ENCODE measurements around the gene MBP.

MBP gene

GRCh38 chr18:76986406-76986805 is 146.2 kb downstream of the MBP start:
- DNase-seq (ENCODE audit: low read depth) = no peak

GRCh38 chr18:76985951-76986236 is 146.7 kb downstream of the MBP start:
- DNase-seq (ENCODE audit: low read depth) = no peak

DNA sequence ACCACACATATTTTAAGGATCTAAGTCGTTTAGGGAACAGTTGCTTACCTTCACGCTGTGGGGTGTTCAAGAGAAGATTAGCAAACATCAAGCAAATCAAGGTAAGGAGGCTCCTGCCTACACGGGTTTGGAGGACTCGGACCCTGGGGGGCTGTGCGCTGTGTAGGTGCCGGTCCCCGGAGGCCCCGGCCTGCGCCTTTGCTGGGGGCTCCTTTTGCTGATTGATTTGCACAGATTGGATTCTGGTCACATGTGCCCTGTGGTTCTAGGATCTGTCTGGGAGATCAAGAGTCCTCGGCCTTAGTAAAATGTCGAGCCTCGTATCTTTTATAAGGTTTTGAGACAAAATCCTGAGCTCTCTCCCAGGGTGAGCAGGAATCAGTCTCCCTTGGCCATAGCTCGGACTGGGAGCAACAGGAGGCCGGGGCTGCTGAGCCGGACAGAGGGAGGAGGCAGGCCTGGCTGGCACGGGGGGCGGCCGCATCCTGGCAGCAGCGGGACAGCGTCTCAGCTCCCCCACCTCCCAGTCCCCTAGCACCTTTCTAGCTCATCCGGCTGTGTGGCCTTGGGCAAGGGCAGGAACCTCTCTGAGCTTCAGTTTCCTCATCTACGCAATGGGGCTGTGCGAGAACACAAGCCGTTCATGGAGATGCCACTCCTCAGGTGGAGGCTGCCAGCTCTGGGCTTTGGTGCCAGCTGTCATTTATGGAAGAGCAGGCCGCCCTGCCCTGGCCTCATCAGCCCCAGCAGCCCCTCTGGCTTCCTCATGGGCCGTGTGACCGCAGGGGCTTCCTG is 147.2 kb downstream of the MBP start:
- no peak for DNase-seq (ENCODE audit: low read depth)

DNA sequence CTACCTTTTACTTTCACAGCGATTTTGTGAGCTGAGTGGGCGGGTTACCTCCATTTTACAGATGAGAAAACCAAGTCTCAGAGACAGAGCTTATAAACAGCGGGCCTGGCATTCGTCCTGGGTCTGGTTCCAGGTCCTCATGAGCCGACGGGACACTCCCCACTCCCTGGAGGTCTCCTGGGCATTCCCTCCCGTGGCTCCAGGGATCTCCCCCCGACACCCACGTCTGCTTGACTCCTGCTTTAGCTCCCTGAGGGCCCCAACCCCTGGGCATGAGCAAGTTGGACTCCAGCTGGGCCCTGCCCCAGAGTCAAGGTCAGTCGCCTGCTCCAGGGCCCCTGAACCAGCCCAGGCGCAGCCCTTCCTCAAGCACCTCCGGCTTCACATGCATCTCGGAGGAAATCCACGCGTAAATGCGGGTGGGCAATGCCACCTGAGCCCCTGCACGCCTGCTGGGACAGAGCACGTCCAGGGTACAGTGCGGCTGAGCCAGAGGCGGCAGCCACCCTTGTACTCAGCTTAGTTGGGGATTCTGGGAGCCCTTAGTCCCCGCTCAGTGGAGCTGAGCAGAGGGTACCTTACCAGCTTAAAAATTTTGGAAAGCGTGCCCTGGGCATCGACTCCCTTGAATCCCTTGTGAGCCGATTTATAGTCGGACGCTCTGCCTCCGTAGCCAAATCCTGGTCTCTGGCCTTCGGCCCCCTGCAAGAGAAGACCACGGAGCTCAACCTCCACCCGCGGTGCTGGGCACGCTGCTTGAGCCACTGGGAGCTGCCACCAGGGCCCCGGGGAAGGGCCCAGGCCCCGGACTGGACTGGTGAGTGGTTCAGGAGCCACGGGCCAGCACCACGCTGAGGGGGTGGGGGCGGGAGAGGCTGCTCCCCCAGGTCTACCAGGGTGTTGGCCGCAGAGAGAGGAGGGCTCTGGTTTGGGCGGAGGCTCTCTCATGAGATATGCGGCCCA is 148.1 kb downstream of the MBP start:
- no peak for DNase-seq (ENCODE audit: low read depth)

GRCh38 chr18:76983613-76984051 is 149.0 kb downstream of the MBP start:
- no peak for DNase-seq (ENCODE audit: low read depth)

DNA sequence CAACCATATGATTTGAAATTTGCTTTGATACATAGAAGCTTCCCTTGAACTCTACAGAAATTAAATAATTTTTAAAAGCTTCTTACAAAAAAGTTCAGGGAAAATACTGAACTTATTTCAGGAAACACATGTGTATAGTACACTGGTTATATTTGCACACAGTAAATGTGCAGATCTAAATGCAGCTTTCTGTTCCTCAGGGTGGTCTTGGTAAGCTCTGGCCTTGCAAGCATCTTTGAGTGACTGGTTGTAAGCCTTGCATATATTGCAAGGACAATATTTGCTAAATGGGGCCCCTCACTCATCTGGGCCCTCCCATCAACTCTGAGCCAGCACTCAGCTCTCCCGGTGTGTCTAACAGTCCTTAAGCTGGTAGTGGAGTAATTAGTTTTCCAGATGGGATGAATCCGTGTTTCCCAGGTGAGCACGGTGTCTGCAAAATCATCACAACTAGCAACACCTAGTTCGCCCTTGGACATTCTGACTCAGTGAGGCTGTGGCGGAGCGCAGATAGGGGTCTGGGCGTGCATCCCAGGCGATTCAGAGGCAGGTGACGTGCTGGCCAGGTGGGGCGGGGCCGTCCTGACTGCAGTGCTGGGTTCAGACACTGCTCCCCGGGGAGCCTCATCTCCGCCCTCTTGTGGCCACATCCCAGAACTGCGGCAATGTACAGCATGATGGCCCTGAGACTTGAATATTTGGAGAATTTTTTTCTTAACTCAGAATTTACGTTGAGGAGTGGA is 149.6 kb downstream of the MBP start:
- peak; percentile 14 for DNase-seq (ENCODE audit: low read depth)

DNA sequence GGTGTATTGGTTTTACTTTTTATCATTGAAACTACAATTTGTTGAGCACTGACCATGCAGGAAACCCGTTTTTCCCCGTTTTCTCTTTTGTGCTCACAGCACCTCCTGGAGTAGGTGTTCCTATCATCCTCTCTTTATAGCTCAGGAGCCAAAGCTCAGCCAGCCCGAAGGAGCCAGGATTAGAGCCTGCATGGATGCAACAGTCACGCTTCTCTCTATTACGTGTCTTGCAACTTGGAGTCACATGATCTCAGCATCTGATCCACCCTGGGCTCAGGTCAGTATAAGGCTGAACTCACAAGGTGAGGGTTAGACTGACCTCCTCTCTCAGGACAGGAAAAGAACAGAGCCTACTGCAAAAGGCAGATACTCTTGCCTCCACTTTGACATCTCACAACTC is 150.5 kb downstream of the MBP start:
- no peak for DNase-seq (ENCODE audit: low read depth)

DNA sequence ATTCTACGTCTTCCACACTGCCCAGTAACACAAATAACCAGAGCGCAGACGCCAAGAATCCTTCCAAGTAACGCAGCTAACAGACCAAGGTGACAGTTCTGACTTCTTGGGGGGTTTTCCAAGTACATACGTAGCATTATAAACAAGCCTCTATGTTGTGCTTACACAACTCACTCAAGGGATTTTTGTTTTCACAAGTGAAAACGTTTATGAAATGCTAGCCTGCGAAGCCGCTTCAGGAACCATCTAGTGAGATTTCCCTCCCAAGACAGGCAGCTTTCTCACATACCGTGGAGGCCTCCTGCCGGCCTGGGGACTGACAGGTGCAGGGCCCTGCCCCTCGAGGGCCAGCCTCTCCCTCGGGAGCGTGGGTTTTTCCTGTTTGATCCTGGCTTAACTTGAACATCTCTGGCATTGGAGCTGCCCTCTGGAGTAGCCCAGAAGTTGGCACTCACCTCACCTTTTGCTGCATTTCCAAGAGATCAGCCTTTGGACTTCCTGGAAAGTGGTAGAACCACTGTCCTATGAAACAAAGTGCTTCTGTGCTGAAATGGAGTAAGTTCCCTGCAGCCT is 151.1 kb downstream of the MBP start:
- no peak for DNase-seq (ENCODE audit: low read depth)

DNA sequence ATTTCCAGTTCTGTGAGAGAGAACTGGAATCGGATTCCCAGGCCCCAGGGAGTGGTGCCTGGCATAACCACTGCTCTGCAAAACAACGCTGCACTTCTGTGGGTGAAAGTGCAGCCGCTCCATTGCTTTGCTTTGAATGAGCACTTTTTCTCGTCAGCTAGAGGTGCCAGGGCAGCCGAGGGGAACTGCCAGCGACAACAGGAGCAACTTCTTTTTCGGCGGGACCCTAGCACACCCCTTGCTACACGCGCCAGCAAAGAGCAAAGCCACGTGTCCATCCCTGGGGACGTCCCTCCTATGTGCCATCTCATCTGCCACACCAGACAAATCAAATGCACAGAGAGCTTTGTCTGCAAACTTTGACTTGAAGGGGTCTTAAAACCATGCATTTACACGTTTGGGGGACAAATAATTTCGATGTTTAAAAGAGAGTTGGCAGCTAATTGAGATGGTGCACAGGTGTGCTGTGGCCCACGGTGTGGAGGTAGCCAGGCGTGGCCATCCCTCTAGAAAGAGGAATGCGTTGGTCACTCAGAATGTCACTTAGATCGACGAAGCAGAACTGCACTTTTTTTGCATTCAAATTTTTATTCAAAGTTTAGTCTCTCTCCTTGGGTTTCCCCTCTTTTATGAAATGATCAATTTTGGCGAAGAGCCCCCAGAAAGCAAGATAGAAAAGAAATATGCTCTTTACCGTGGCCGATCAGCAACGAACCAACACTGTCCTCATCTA is 151.8 kb downstream of the MBP start:
- no peak for DNase-seq (ENCODE audit: low read depth)

DNA sequence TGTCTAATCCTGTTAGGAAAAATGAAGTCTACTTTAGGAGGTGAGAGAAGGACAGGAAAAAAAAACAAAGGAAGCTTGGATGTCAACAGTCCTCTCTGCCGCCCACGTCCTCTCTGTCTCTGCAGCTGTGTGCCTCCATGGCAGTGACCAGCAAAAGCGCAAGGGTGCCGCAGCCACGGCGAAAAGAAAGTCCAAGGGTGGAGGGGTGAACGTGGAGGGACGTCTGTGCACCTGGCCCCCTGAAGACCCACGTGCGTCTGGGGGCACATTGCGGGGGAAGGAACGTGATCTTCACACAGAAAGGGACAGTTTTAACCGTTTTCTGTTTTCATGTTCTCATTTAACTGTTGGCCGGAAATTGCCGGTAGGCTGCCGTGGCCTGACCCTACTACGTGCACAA is 152.7 kb downstream of the MBP start:
- no peak for DNase-seq (ENCODE audit: low read depth)

DNA sequence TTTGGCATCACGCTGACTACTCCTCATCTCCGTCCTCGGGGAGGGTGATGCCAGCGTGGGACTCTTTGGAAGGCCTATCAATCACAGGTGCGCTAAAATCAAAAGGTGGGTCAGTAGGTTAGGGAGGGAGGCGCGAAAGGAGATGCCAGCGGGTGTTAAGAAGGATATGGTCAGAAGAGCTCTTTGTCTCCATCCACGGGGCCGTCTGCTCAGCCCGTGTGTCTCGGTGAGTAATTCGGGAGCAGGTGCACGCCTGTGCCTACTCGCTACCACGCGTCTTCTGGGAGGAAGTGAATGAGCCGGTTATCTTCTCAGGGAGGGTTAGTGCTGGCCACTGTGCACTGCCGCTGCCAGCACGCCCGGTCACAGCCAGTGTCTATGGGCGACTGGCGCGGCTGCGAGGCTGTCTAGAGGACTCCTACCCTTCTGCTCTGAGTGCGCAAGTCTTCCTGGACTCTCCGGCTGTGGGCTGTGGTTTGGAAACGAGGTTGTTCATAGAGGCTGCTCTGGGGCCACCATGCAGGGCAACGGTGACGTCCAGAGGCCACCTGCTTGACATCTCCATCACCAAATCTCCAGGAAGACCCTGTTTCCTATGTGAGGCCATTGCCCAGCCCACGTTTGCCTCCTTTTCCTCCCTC is 153.4 kb downstream of the MBP start:
- no peak for DNase-seq (ENCODE audit: low read depth)

- DNase-seq (ENCODE audit: low read depth) = no peak
These were observed 154.0 kb downstream of the MBP start for GRCh38 chr18:76978616-76979015.

GRCh38 chr18:76977684-76978232 is 154.8 kb downstream of the MBP start:
- no peak for DNase-seq (ENCODE audit: low read depth)

DNA sequence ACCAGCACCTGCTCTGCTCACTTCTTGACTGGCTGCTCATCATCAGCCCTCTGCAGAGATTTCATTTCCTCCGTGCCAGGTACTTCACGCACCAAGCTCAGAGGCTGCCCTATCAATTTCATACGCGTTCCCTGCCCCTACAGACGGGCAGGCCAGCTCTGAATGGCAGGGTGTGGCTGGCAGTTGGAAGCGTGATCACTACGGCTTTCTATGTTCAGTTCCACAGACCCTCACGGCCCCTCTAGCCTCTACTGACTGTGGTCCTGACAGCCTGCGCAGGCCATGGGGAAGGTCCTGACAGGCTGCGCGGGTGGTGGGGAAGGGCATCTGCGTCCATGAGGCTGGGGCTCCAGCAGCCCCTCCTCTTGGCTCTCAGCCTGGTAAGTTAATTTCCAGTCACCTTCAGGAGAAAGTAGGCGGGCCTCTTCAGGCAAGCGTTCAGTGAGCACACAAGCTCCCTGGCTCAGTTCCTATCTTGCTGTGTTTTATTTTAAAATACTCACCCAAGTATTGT is 155.4 kb downstream of the MBP start:
- DNase-seq (ENCODE audit: low read depth) = no peak

- DNase-seq (ENCODE audit: low read depth) = no peak
These were observed 156.9 kb downstream of the MBP start for GRCh38 chr18:76975577-76976110.

DNA sequence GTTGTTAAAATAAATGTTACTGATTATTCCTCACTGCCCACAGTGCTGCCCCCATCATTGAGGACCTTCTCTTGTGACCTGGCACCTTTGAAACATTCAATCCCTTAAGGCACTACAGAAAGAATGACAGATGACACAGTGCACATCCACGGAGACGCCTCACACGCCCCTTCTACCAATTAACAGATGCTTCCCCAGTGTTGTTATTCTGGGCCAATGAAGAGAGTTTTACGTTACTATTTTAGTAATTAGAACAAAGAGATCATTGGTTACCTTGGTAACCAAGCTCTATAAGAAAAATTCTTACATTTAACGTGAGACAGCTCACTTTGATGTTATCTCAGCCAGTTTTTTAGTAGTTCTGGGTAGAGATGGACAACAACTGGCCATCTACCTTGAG is 158.2 kb downstream of the MBP start:
- no peak for DNase-seq (ENCODE audit: low read depth)

GRCh38 chr18:76973520-76974266 is 158.9 kb downstream of the MBP start:
- no peak for DNase-seq (ENCODE audit: low read depth)

- DNase-seq (ENCODE audit: low read depth) = no peak
These were observed 159.6 kb downstream of the MBP start for GRCh38 chr18:76972846-76973519.

- DNase-seq (ENCODE audit: low read depth) = no peak
These were observed 160.3 kb downstream of the MBP start for GRCh38 chr18:76972241-76972640.
